Natural killer cell (primary cell): ENCODE results near the gene BIRC7. TPM values are rescaled to one million over a fixed set of nuclear protein-coding genes. Genes with fewer than 3 reads are reported as not detected.

Experiments
- ATAC-seq, 3 donors: fragments of 150-1000 bp in 2 of 3; fragments of 200-7000 bp in 1 of 3; cut with Tn5 transposase; 1 replicate in 1 of 3; 2 replicates in 2 of 3; pipeline ENCODE4 v1.10.0; 2021; ENCODE audit warnings: mild to moderate bottlenecking in 2 of 3, moderate library complexity in 2 of 3
- DNase-seq, 2 donors: peaks; one replicate each; pipeline versions ENCODE4 v3.0.0 to v3.0.0-alpha.2; 2013 to 2021; ENCODE audit warnings: mixed read lengths in 1 of 2
- H3K27ac ChIP-seq: one replicate; pipeline ENCODE4 v1.5.1; 2013; ENCODE audit warnings: mild to moderate bottlenecking, low read length
- H3K27me3 ChIP-seq: one replicate; pipeline ENCODE4 v1.6.1; 2013; ENCODE audit warnings: low read length; ENCODE audit not compliant: control insufficient read depth, insufficient read depth
- H3K36me3 ChIP-seq: one replicate; pipeline ENCODE4 v1.6.1; 2013; ENCODE audit warnings: low read length; ENCODE audit not compliant: control insufficient read depth, insufficient read depth
- H3K4me1 ChIP-seq: one replicate; pipeline ENCODE4 v1.6.1; 2013; ENCODE audit warnings: low read length; ENCODE audit not compliant: control insufficient read depth, insufficient read depth
- H3K4me3 ChIP-seq: one replicate; pipeline ENCODE4 v1.5.1; 2013; ENCODE audit warnings: low read length
- H3K9me3 ChIP-seq: one replicate; pipeline ENCODE4 v1.6.1; 2013; ENCODE audit warnings: low read length; ENCODE audit not compliant: control insufficient read depth, insufficient read depth
- H3K27ac Mint-ChIP-seq, 2 donors: one replicate each; pipeline ENCODE4 v1.8.0; 2022; ENCODE audit warnings: mild to moderate bottlenecking in 2 of 2, mixed read lengths in 2 of 2, moderate library complexity in 1 of 2
- H3K27me3 Mint-ChIP-seq, 2 donors: one replicate each; pipeline ENCODE4 v1.8.0; 2022; ENCODE audit warnings: low read depth in 2 of 2, mixed read lengths in 2 of 2
- H3K36me3 Mint-ChIP-seq: one replicate; pipeline ENCODE4 v1.8.0; 2022; ENCODE audit warnings: mixed read lengths
- H3K4me1 Mint-ChIP-seq, 2 donors: one replicate each; pipeline ENCODE4 v1.8.0; 2022; ENCODE audit warnings: mixed read lengths in 2 of 2
- H3K4me3 Mint-ChIP-seq: one replicate; pipeline ENCODE4 v1.8.0; 2022; ENCODE audit warnings: mild to moderate bottlenecking, moderate library complexity, mixed read lengths
- H3K9me3 Mint-ChIP-seq, 2 donors: one replicate each; pipeline ENCODE4 v1.8.0; 2022; ENCODE audit warnings: mixed read lengths in 2 of 2
- WGBS: methylation state at CpG from one replicate; pipeline ENCODE4 v1.1.7; 2013; ENCODE audit warnings: missing lambda C conversion rate; ENCODE audit not compliant: insufficient coverage; 5-methylcytosine and 5-hydroxymethylcytosine counted together
- intact Hi-C: fragments of 100-400 bp; cut with micrococcal nuclease; formaldehyde crosslinking; loops from one replicate; pipeline ENCODE4 v1.14.2; 2022
- total RNA-seq, 4 donors: library from RNA; stranded (reverse); fragments of 120-200 nt in 1 of 4; gene quantifications; one replicate each; pipeline versions ENCODE4 v1.2.3 to v1.2.4, GENCODE V29; 2013 to 2022
- TF ChIP-seq, protein P1 (sequence below): fragments of 200-600 bp; IDR thresholded peaks from one replicate; pipeline ENCODE4 v1.8.0; 2022; ENCODE audit warnings: antibody characterized with exemption

Gene BIRC7
- total RNA-seq, 3 donors from 2014 or later (not counting 1 experiment from before 2014, with no cell fraction given), result not detected

DNA sequence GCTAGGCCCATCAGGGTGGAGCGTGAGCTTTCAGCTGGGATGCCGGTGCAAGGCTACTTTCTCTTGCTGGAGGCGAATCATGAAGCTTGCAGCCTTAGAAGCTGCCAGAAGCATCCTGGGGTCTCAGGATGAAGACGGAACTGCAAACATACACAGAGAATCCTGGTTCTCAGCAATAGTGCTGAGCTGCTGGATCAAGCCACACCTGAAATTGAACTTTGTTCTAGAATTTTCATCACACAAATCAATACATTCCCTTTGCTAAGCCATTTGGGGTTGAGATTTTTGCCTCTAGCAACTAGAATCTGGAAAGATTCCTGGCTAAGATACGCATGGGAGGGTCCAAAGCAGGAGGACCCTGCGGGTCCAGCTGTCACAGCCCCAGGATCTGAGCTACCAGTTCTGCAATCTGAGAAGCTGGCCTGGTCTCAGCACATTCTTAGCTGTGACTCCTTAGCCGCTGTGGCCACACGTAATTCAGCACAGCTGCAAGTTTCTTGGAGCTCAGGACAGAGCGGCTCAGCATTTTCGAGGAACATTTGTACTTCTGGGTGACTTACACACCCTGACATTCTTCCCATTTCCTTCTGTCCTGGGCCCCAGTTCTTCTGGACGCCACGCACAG, 30.3 kb downstream of the BIRC7 start:
- TF ChIP-seq, protein P1, sequence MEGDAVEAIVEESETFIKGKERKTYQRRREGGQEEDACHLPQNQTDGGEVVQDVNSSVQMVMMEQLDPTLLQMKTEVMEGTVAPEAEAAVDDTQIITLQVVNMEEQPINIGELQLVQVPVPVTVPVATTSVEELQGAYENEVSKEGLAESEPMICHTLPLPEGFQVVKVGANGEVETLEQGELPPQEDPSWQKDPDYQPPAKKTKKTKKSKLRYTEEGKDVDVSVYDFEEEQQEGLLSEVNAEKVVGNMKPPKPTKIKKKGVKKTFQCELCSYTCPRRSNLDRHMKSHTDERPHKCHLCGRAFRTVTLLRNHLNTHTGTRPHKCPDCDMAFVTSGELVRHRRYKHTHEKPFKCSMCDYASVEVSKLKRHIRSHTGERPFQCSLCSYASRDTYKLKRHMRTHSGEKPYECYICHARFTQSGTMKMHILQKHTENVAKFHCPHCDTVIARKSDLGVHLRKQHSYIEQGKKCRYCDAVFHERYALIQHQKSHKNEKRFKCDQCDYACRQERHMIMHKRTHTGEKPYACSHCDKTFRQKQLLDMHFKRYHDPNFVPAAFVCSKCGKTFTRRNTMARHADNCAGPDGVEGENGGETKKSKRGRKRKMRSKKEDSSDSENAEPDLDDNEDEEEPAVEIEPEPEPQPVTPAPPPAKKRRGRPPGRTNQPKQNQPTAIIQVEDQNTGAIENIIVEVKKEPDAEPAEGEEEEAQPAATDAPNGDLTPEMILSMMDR, result no peak
- H3K27me3 ChIP-seq, result no peaks in the 10 kb centered on the region
- Mint-ChIP-seq H3K9me3 (no peaks in the 10 kb centered on the region), H3K4me1 (peaks cover 0 to 6% of the 10 kb centered on the region in 2 donors), H3K27me3 (peaks cover 10 to 17% of the 10 kb centered on the region in 2 donors), H3K27ac (no peak overlapping the region), H3K4me3 (no peak overlapping the region), H3K36me3 (no peaks in the 10 kb centered on the region)
- H3K27ac ChIP-seq, result no peak overlapping the region
- DNase-seq, result no peak
- intact Hi-C loops, result no loop called here
- peaks cover 7% of the 10 kb centered on the region for H3K4me1 ChIP-seq
- WGBS, result 77% methylated on average over 12 of the region's 12 CpGs
- H3K36me3 ChIP-seq, result no peaks in the 10 kb centered on the region
- no peaks in the 10 kb centered on the region for H3K9me3 ChIP-seq
- ATAC-seq, result no peak
- no peak overlapping the region for H3K4me3 ChIP-seq

DNA sequence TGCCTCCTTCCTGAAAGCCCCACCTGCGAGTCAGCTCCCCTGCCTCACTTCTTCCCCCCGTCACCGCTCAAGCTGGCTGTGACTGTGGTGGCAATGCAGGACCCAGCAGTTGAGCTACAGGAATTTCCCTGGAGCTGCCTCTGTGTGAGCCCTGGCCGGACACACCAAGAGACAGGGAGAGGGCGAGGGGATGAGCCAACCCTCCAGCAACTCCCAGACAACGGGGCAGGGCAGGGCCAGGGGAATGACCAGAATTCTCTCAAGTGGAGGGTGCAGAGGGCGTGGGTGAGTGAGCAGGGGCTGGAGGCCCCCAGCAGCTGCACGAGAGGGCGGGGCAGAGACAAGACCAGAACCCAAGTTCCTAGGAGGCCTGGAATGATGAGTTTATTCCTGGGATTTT, 32.0 kb downstream of the BIRC7 start:
- Mint-ChIP-seq H3K27me3 (peaks cover 10 to 13% of the 10 kb centered on the region in 2 donors), H3K4me3 (no peak overlapping the region), H3K4me1 (peaks cover 6 to 7% of the 10 kb centered on the region in 2 donors), H3K36me3 (no peaks in the 10 kb centered on the region), H3K9me3 (no peaks in the 10 kb centered on the region), H3K27ac (no peak overlapping the region)
- H3K4me1 ChIP-seq, result peaks cover 5% of the 10 kb centered on the region
- H3K9me3 ChIP-seq, result no peaks in the 10 kb centered on the region
- no peak overlapping the region for H3K27ac ChIP-seq
- DNase-seq (no peak), ATAC-seq (no peak)
- intact Hi-C loops, result no loop called here
- WGBS, result 67% methylated on average over 9 of the region's 9 CpGs
- H3K36me3 ChIP-seq, result no peaks in the 10 kb centered on the region
- H3K27me3 ChIP-seq, result no peaks in the 10 kb centered on the region
- TF ChIP-seq, protein P1, result no peak
- H3K4me3 ChIP-seq, result no peak overlapping the region

DNA sequence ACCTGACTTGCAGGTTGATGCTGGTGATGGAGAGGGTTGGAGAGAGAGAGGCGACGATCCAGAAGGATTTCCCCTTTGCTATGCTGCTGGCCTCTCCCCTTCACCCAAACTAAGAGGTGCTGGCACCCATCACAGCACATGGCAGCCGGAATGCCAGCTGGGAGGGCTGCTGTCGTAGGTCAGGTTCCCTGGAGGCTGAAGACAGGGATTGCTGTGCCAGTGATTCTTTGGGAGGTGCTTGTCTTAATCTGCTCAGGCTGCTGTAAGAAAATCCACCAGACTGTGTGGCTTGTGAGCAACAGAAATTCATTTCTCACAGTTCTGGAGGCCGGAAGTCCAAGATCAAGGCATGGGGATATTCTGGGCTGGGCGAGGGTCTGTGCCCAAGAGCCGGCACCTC, 32.6 kb downstream of the BIRC7 start:
- intact Hi-C loops, result no loop called here
- 69% methylated on average over 5 of the region's 7 CpGs for WGBS
- TF ChIP-seq, protein P1, result no peak

More for the DNA sequence above, 32.6 kb downstream of the BIRC7 start:
- Mint-ChIP-seq H3K4me3 (no peak overlapping the region), H3K36me3 (no peaks in the 10 kb centered on the region), H3K9me3 (no peaks in the 10 kb centered on the region), H3K27ac (no peak overlapping the region), H3K27me3 (peaks cover 10 to 13% of the 10 kb centered on the region in 2 donors), H3K4me1 (peaks cover 7 to 8% of the 10 kb centered on the region in 2 donors)
- Histone ChIP-seq H3K36me3 (no peaks in the 10 kb centered on the region), H3K27ac (no peak overlapping the region), H3K4me1 (peaks cover 8% of the 10 kb centered on the region), H3K4me3 (no peak overlapping the region), H3K9me3 (no peaks in the 10 kb centered on the region), H3K27me3 (no peaks in the 10 kb centered on the region)
- no peak for ATAC-seq
- no peak for DNase-seq
